HG02938 (cell line): Measurements from ENCODE around the gene PRICKLE1.
"Not testable (repeated sequence)": the region's sequence is repeated elsewhere in the genome, so short reads cannot be mapped to it uniquely, and the experiment has no call there.

Source experiments
- ATAC-seq: cut with Tn5 transposase; IDR thresholded peaks from one replicate; pipeline ENCODE4 v1.9.1; 2021; ENCODE audit warnings: mild to moderate bottlenecking, moderate library complexity; ENCODE audit not compliant: unreplicated experiment

PRICKLE1 gene

DNA sequence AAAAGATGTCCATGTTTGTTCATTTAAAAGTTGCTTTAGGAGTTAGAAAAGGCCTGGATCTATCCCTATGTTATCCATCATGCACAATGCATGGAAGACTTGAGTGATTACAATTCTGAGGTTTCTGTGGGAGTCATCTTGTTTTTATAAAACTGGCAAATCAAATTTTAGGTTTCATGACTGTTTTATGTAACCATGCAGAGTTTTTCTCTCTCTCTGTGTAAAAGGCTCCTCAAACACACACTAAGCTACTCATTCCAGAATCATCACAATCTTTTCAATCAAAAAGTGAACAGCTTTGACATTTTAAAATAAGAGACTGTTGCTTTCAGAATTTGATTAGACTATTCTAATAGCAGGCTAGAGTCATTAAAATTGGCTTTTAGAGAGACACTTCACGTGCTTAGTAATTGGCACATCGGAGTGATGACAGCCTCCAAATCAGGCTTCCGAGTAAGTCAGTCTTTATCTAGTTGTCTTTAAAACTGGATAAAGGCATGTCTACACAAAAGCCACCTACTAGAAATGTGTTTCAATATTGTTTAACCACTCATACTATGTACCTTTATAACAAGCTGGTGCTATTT, 31.9 kb downstream of the PRICKLE1 start:
- no peak for ATAC-seq

- no peak for ATAC-seq
These were observed 32.6 kb downstream of the PRICKLE1 start for GRCh38 chr12:42556917-42557316.

GRCh38 chr12:42552822-42553221, 36.7 kb downstream of the PRICKLE1 start:
- no peak for ATAC-seq

DNA sequence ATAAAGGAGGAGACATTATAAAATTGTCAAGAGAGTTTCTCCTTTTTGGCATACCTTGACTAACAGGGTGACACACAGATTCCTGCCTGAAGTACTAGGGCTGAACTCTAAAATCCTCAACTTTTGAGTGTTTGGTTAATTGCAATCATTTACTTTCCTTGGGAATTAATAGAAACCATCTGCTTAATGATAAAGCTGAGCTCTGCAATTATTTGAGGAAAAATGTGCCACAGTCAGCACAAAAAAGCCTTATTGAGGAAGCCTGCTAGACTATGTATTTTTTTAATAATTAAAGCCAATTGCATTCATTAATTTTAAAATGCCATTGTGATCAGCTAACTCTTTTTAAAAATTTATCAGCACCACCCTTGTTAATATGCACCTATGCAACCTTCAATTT, 38.7 kb downstream of the PRICKLE1 start:
- ATAC-seq: no peak

GRCh38 chr12:42546709-42547108, 42.8 kb downstream of the PRICKLE1 start:
- no peak for ATAC-seq

- no peak for ATAC-seq
These were observed 47.6 kb downstream of the PRICKLE1 start for GRCh38 chr12:42541965-42542364.

GRCh38 chr12:42541308-42541707, 48.2 kb downstream of the PRICKLE1 start:
- ATAC-seq: not testable (repeated sequence)

DNA sequence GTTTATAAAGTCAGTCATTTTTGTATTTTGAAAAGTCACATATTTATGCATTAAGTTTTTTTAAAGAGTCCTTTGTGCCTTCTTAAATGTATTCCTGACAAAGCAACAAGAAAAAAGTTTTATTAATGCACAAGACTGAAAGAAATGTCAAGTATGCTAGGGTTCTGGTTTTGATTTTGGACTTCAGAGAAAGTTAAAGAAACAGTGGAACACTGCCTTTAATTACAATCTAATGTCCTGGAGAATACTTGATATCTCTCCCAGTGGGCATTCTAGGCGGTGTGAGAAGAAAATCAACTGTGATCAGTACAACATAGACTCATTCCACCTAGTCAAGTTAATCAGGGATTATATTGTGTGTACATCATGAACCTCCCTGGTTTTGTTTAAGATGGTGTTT, 49.9 kb downstream of the PRICKLE1 start:
- no peak for ATAC-seq

GRCh38 chr12:42538203-42538602, 51.3 kb downstream of the PRICKLE1 start:
- no peak for ATAC-seq

GRCh38 chr12:42534184-42534838, 55.2 kb downstream of the PRICKLE1 start:
- ATAC-seq: no peak

- no peak for ATAC-seq
These were observed 59.3 kb downstream of the PRICKLE1 start for GRCh38 chr12:42530284-42530683.

DNA sequence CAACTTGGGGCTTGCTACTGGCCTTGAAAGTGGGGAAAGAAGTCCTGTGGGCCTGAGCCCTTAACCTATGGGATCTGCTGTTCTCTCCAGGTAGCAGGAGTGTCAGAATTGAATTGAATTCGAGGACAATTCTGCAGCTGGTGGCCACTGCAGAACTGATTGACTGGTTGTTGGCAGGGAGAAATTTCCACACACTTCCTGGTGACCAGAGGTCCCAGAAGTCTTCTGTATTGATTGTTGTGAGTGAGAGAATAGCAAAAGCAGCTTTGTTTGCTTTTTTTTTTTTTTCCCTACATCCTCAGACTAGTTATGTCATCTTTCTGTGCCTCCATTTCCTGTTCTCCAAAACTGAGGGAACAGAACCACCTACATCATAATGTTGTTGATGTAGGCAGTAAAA, 64.1 kb downstream of the PRICKLE1 start:
- ATAC-seq: no peak

DNA sequence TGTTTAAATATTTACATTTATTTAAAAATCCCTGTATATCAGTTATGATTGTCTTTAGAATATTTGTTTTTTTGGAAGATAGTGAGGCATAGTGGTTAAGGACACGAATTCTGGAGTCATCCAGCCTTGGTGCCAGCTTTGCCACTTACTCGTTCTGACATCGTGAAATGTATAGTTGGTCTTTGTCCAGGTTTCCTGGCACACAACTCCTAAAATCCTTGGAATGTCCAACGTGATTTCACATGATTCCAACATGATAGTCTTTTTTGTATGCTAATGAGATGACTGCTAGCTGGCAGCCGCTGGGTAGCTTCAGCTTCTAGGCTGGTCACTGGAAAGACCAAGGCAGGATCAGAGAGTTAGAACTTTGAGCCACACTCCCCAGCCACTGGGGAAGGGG, 64.8 kb downstream of the PRICKLE1 start:
- no peak for ATAC-seq

- no peak for ATAC-seq
These were observed 73.0 kb downstream of the PRICKLE1 start for GRCh38 chr12:42516573-42516972.

GRCh38 chr12:42511656-42512055, 77.9 kb downstream of the PRICKLE1 start:
- ATAC-seq: no peak

GRCh38 chr12:42510823-42511222, 78.7 kb downstream of the PRICKLE1 start:
- no peak for ATAC-seq

- ATAC-seq: no peak
These were observed 80.6 kb downstream of the PRICKLE1 start for GRCh38 chr12:42508913-42509460.

GRCh38 chr12:42507565-42507964, 82.0 kb downstream of the PRICKLE1 start:
- ATAC-seq: no peak

GRCh38 chr12:42507081-42507480, 82.5 kb downstream of the PRICKLE1 start:
- ATAC-seq: no peak

DNA sequence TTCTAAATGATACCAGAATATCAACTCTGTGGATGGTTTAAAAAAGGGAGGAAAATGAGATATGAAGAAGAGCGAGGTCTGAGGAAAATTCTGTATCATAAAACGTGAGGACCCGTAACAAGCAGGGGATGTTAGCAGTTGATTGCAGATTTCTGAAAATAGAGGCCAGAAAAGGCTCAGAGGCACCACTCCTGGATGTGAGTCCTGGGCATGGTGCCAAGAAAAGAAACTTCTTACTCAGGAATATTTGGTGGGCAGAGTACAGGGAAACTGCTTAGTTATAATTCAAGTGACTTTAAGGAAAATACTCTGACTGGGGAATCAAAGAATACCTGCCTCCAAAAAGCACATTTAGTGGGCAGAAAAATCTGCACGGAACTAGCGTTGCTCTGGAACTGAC, 85.5 kb downstream of the PRICKLE1 start:
- ATAC-seq: no peak

DNA sequence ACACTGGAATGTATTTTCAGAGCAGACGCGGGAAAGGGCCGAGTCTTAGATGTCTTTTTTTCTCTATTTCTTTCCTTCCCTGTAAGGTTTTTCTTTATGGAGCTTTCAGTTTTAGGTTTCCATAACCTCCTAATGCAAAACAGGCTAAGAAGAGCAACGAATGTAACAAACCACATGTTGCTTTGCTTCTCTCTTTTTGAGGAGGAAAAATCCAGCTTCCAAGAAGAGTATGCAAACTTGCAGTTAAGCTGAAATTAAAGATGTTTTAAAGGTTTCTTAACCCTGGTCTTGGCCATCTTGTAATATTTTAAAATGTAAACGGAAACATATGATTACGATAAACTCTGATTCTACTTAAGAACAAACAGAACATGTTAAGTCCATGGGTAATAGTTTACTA, 86.9 kb downstream of the PRICKLE1 start:
- no peak for ATAC-seq

DNA sequence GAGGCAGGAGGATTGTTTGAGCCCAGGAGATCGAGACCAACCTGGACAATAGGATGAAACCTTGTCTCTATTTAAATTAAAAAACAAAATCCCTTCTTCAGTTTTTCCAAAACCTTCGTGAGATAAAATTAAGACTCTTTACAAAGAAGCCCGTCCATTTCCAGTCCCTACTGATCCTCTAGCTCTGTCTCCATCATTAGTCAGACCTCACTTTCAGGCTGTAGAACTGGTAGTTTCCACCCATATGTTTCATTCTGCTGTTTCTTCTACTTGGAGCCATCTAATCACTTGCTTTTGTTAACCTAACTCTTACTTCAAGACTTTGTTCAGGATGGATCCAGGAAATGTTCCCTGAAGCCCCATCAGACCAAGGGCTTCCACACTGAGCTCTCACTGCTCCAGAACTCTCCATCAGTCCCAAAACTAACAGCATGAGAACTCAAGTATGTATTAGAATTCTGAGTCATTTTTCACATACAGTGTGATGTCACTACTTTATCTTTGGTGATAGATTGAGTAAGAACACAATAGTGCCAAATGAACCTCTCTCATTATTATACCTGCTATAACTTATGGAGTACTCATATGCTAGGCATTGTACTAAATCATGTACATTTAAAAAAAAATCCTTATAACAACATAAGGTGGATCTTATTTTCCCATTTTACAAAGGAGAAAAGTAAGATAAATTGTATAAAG, 90.8 kb downstream of the PRICKLE1 start:
- peak; percentile 47 for ATAC-seq
